Right renal cortex interstitium (tissue), 3 donors: ENCODE results near the gene CCM2. TPM values are rescaled to one million over a fixed set of nuclear protein-coding genes. Genes with fewer than 3 reads are reported as not detected.
A peak's percentile ranks its signal among the peaks of the same experiment; 100 is the strongest.
"Not testable (repeated sequence)": the region's sequence is repeated elsewhere in the genome, so short reads cannot be mapped to it uniquely, and the experiment has no call there.

Experiments used
- DNase-seq, 3 donors: peaks; one replicate each; pipeline ENCODE4 v3.0.0-alpha.2; 2013; ENCODE audit warnings: low read depth in 3 of 3, low spot score in 2 of 3
- polyA plus RNA-seq, 3 donors: library from polyadenylated mRNA; unstranded; fragments of 120-200 nt; gene quantifications; one replicate each; pipeline ENCODE4 v1.2.1, GENCODE V29; 2013; ENCODE audit not compliant: insufficient read length in 3 of 3

Gene CCM2
- polyA plus RNA-seq, 3 donors, result 23.3 to 28.4 (median 26.4) TPM

DNA sequence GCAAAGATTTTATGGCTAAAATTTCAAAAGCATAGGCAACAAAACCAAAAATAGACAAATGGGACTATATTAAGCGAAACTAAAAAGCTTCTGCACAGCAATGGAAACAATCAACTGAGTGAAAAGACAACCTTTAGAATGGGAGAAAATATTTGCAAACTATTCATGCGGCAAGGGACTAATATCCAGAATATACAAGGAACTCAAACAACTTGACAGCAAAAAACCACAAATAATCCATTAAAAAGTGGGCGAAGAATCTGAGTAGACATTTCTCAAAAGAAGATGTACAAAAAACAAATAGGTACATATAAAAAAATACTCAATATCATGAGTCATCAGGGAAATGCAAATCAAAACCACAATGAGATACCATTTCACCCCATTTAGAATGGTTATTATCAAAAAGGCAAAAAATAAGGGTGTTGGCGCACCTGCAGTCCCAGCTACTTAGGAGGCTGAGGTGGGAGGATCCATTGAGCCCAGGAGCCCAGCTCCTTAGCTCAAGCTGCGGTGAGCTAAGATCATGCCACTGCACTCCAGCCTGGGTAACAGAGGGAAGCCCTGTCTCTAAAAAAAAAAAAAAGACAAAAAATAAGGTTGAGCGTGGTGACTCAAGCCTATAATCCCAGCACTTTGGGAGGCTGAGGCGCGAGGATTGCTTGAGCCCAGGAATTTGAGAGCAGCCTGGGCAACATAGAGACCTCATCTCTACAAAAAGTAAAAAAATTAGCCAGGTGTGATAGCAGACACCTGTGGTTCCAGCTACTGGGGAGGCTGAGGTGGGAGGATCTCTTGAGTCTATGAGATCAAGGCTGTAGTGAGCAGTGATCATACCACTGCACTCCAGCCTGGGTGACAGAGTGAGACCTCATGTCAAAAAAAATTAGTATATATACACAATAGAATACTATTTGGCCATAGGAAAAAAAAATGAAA is 4.2 kb upstream of the CCM2 start:
- DNase-seq, result no peak

DNA sequence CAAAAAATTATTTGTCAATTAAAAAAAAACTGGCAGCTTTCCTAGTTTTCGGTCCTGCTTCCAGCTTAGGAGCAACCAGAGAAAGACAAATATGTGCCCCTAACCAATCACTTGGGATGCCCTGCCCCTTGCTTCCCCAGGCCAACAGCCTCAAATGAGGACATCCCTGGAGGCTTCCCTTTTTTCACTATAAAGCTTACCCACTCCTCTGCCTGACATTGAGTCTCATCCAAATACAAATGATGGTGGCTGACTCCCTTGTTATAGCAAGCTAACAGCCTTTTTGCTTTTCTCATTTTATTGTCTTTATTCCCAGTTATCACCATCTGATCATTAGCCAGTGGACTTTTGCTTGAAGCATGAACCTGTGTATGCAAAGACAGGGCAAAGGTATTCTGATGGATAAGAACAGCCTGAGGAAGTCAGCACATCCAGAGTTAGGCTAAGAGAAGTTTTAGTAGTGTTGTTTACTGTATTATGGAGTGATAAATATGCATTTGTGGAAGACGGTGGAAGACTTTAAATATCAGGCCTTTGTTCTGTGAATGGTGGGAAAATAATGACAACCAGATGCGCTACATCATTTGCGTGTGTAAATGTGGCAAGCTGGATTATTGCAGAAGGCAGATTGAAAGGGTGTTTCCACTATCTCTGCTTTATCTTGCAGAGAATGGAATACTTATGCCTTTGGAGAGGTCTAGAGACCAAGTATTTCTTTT is 1.7 kb upstream of the CCM2 start:
- DNase-seq, result no peak

DNA sequence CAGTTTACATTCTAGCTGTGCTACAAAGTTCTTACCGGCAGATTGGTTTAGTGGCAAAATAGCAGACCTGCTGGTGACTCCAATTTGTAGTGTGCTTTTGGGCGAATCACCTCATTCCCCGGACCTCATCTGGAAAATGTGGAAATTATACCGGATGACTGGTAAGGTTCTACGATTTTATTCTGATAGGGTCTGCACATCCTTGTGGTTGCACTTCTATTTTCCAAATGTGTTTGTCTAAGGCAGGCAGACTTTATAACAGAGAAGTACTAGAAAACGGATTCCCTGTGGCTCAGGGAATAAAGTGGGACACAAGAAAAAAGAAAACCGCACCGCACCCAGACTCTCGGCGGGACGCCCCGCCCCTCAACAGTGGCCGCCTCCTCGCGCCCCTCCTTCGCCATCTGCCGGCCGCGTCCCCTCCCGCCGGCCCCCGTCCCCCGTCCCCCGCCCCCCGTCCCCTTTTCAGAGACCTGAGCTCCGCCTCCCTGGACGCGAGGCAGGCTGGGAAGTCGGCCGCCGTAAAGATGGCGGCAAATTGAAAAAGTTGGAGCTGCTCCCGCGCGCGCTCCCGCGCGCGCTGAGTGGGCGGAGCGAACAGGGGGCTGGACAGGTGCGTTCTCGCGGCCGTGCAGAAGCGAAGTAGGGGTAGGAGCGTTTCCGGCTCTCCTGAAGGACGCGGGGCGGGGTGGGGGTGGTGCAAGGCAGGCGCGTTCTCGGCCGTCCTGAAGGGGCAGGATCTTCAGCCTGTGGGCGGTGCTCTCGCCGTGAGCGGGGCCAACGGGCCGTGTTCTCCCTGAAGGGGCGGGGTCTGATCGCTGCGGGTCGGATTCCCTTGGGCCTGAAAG is 532 bp upstream of the CCM2 start:
- DNase-seq, result peak; percentile 96 to 98 (median 97)

DNA sequence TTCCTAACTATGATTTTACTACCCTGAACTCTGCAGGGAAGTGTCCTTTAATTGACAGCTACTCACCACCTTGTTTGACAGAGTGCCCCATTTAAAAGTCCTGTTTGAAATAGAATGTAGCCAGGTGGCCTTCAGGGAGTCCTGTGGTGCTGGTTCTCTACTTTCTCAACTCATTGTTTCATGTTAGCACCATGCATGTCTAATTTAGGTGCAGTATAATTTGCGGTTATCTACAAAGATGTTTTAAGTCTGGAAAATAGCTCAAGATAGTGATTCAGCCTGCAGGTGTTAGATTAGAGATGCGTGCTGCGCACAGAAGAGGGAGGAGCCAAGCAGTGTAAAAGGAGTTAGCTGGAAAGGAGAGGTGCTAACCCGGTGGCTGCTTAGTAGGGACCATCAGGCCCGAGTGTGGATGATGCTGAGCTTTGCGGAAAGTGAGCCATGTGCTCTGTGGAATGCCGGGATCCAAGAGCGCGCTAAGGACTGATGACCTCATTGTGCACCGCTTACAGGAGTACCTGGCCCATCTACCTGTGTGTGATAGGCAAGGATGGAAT is 1.2 kb downstream of the CCM2 start:
- no peak for DNase-seq

DNA sequence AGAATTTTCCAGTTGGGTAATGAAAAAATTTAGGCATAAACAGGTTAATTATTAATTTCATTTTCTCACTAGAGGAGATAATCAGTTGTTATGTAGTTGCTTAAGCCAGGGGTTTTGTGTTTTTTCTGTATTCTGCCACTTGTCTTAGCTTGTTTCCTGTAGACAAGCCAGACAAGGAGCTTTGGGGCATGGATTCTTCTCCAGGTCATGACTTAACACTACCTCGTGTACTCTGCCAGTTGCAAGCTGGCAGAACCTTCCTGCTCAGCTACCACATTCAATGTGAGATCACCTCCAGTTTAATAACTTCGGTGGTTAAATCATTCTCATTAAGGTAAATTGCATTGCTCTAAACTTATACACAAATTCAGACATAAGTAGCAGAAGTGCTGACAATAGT is 1.8 kb downstream of the CCM2 start:
- no peak for DNase-seq

DNA sequence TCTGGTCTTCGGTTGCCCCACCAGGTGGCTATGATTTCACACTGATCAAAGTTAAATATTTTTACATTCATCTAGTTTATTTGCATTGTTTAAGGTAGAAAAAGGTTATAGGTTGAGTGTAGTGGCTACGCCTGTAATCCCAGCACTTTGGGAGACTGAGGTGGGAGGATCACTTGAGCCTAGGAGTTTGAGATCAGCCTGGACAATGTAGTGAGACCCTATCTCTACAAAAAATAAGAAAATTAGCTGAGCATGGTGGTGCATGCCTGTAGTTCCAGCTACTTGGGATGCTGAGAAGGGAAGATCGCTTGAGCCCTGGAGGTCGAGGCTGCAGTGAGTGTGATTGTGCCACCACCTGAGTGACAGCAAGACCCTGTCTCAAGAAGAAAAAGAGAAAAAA is 3.8 kb downstream of the CCM2 start:
- no peak for DNase-seq

DNA sequence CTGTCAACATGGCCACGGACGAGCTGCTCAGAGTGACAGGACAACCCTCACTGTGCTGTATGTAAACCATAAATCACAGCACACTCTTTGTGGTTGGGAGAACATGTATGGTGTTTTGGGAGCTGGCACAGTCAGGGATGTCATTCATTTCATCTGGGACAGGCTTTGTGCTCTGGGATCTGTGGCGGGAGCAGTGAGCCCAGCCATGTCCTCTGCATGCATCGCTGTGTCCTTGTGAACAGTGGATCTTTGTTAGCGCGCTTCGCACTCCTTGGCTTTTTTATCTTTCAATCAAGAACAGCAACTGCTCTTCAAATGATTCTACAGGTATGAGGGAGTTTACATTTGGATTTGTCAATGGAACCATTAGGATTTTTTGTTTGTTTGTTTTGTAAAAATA is 7.1 kb downstream of the CCM2 start:
- no peak for DNase-seq

DNA sequence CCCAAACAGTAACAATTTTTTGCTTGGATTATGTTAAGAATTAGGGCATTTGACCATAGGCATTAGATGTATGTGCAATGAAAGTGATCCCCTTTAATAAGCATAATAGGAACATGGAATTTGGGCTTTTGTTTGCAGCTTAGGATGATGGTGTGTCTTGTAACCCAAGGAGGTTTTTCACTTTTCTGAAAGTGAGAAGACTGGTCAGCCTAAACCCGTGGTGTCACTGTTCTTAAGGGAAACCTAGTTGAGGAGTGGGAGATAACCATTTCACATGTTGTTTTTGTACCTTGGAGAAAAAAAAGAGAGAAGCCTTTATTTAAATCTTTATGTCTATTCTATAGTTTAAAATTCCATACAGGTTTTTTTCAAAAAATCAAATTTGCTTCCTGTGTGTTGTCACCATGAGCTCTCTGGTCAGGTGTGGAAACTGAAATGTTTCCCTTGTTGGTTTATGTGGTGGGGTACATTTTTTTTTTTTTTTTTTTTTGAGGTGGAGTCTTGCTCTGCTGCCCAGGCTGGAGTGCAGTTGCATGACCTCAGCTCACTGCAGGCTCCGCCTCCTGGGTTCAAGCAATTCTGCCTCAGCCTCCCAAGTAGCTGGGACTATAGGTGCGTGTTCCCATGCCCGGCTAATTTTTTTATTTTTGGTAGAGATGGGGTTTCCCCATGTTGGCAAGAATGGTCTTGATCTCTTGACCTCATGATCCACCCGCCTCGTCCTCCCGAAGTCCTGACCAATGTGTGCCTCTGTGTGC is 7.7 kb downstream of the CCM2 start:
- DNase-seq, result no peak

DNA sequence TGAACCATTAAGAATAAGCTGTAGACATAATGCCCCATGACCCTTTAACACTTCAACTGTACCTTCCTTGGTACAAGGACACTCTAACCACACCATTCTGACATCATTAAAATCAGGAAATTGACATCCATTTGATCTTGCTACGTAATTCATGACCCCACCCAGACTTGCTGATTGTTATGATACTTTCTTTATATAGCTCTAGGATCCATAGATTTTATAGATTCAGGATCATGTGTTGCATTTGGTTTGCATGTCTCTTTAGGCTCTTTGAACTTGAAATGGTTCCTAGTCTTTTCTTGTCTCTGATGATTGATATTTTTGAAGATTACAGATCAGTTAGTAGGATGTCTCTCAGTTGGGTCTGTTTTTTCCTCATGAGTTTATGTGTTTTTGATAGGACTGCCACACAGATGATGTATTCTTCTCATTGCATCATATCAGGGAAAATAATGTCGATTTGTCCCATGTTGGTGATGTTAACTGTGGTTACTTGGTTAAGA is 13.5 kb downstream of the CCM2 start:
- DNase-seq, result no peak

DNA sequence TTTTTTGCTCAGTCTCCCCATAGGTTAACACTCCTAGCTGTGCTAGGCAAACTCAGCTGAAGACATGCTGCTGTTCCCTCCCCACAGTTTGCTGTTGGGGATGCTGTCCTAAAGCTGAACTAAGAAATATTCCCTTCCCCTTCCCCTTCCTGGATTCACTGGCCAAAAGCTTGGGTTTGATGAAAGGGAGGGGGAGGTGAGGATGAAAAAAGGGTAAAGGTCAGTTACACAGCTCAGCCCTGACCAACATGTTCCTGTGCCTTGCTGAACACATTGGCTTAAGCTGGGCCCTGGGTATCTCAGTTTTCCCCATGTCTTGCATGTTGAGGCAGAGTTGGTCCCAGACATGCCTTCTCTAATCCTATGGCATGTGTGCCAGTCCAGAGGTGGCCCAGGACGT is 15.3 kb downstream of the CCM2 start:
- no peak for DNase-seq

DNA sequence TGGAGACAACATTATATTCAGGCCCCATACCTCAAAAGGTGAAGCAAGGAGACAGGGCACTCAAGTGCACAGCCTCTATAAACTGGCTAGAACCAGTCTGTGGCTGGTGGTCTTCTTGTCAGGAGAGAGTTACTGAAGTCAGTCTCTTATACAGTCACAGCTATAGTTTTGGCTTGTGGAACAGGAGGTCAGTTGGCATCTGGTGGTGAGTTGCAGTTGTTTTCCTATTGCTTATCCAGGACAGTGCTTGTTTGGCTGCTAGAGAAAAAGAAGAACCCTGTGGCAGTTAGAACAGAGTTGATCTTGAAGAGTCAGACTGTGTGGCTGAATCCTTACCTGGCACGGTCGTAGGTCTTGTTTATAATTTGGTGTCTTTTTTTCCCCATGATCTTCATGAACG is 17.3 kb downstream of the CCM2 start:
- DNase-seq, result no peak

DNA sequence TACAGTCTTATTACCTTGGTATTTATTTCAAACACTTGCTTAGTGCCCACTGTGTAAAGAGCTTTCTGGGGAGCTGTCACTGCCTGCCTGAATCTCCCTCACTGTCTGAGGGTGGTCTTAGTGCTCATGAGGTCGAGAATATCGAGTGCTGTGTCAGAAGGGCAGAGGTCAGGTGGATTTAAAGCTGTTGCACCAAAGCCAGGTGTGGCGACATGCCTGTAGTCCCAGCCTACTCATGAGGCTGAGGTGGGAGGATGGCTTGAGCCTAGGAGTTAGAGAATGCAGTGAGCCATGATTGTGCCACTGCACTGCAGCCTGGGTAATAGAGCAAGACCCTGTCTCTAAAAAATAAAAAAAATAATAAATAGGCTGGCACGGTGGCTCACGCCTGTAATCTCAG is 20.9 kb downstream of the CCM2 start:
- DNase-seq, result no peak

DNA sequence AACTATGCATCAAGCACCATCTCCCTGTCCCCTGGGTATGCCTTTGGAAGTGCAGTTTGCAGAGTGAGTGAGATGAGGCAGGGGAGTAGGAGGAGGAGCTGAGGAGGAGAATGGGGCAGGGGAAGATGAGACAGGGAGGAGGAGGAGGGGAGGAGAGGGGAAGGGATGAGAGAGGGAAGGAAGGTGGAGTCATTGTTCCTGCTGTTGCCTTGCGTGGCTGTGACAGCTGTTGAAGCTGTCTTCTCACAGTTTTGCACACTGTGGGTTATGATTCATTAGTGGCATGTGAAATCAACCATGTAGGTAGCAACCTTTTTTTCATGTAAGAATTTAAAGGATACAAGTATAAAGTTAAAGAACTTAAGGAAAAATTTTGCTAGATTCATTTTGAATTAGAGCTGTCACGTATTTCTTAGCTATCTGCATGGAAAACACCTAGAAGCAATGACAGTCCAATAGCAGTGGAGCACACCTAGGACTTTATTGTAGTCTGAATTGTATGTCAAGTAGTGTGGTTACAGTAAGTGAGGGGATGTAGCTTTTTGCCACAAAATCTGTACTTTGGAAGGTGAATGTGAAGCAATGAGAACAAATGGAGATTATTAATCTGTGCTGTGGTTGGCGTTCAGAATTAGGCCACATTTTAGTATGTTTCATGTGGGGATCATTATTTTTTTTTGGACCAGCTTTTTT is 21.7 kb downstream of the CCM2 start:
- no peak for DNase-seq

DNA sequence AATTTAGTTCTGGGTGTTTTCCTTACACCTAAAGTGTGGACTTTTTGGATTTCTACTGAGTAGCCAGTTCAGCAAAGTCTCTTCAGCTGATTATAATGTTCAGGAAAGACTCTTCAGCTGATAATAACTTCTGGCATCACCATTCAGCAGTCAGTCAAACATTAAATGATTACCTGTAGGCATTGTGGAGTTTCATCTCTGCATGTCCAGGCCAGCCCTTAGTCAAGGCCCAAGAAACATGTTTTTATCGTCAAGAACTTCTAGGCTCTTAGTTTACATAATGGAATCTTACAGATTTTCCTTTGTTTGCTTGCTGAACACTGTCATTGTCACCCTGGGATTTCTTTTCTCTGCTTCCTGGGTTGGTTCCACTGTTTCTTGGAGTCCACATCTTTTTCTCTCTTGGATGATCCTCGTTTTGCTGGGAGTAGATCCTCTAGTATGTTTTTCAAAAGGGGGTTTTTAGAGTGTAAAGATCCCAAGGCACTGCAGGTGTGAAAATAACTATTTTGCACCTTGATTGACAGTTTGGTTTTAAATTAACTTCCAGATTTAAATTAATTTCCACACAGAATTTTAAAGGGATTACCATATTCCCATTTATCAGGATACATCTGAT is 24.2 kb downstream of the CCM2 start:
- DNase-seq, result no peak

DNA sequence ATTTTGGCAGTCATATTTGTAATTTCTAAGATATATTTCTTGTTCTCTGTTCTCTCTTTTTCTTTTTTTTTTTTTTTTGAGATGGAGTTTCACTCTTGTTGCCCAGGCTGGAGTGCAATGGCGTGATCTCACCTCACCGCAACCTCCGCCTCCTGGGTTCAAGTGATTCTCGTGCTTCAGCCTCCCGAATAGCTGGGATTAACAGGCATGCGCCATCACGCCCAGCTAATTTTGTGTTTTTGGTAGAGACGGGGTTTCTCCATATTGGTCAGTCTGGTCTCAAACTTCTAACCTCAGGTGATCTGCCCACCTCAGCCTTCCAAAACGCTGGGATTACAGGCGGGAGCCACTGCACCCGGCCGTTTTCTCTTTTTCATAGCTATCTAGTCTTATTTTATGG is 25.5 kb downstream of the CCM2 start:
- DNase-seq, result not testable (repeated sequence)

DNA sequence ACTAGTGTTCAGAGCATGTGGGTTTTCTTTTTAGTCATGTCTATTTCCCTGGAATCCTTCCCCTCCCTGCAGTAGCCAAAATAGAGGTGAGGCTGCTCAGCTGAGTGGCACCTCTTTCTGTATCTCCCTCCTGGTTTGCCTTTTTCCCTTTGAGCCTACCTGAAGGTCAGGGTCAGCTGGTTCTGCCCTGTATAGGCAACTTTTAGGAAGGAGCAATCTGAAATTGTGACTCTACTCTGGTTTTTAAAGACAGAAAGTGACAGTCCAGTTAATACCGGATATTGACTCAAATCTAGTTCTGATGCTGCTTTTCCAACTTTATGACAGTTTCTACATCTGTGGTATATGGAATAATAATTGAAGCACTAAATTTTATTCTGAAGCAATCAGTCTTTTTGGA is 26.0 kb downstream of the CCM2 start:
- no peak for DNase-seq

DNA sequence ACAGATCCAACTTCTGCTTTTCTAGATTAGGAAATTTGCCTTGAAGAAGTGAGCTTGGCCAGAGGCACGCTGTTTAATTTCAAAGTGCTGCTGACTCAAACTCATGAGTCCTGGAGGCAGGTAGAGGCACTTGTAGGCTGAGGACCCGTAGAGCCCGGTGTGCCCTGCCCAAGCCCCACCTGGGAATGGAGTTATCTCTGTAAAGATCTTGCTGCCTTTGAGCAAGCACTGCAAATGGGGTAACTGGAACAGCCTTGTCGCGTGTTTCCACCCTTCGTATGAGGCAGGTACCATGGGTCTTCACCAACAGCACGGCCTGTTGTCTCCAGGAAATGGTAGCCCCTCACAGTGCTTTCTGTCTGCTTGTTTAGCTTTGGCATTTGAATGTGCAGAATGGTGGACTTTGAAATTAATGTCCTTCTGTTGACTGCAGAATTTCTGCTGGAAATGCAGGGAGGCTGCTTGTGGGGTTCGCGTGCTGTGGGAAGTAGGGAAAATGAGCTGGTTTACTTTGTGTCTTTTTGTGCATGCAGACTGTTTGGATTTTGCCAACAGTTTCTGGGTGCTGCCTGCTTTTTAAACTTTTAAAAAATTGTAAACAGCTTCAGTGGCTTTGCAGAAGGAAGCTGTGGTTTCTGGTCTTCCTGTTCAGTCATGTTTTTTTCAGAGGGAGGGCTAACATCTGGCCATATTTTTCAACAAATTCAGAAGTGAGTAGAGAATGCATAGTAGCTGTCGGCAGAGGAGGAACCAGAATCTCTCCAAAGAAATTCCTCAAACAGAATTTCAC is 27.2 kb downstream of the CCM2 start:
- no peak for DNase-seq

DNA sequence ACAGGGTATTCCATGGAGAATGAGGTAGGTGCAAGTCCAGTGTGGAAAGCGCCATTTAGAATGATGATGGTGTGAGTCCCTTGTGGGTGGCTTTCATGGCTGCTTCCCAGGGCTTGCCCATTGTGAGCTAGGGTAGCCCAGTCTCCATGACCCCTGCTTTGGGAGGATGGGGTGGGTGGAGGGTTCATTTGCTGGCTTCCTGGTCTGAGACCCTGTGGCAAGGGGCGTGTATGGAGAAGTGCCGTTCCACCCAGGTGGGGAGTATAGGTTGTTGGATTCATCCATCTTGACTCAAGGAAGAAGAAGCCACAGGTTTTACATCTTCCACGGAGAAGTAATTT is 27.7 kb downstream of the CCM2 start:
- no peak for DNase-seq
